WI38 (cell line): Measurements from ENCODE around the gene RER1.

ENCODE experiments used
- H3K4me3 ChIP-seq: 2 replicates; pipeline ENCODE4 v1.5.1; 2011; ENCODE audit warnings: low read depth, mild to moderate bottlenecking, control low read depth, low read length
- TF ChIP-seq, protein P1 (sequence below): IDR thresholded peaks from 2 replicates; pipeline ENCODE4 v1.5.1; 2012; ENCODE audit warnings: low read depth, mild to moderate bottlenecking, control low read depth, low read length

The RER1 gene

GRCh38 chr1:2384130-2384860 is 7.3 kb upstream of the RER1 start:
- no peak overlapping the region for H3K4me3 ChIP-seq
- TF ChIP-seq, protein P1, sequence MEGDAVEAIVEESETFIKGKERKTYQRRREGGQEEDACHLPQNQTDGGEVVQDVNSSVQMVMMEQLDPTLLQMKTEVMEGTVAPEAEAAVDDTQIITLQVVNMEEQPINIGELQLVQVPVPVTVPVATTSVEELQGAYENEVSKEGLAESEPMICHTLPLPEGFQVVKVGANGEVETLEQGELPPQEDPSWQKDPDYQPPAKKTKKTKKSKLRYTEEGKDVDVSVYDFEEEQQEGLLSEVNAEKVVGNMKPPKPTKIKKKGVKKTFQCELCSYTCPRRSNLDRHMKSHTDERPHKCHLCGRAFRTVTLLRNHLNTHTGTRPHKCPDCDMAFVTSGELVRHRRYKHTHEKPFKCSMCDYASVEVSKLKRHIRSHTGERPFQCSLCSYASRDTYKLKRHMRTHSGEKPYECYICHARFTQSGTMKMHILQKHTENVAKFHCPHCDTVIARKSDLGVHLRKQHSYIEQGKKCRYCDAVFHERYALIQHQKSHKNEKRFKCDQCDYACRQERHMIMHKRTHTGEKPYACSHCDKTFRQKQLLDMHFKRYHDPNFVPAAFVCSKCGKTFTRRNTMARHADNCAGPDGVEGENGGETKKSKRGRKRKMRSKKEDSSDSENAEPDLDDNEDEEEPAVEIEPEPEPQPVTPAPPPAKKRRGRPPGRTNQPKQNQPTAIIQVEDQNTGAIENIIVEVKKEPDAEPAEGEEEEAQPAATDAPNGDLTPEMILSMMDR = no peak

GRCh38 chr1:2384941-2385481 is 6.6 kb upstream of the RER1 start:
- TF ChIP-seq, protein P1 = no peak
- no peak overlapping the region for H3K4me3 ChIP-seq

GRCh38 chr1:2385606-2386280 is 5.9 kb upstream of the RER1 start:
- H3K4me3 ChIP-seq = no peak overlapping the region
- TF ChIP-seq, protein P1 = no peak

DNA sequence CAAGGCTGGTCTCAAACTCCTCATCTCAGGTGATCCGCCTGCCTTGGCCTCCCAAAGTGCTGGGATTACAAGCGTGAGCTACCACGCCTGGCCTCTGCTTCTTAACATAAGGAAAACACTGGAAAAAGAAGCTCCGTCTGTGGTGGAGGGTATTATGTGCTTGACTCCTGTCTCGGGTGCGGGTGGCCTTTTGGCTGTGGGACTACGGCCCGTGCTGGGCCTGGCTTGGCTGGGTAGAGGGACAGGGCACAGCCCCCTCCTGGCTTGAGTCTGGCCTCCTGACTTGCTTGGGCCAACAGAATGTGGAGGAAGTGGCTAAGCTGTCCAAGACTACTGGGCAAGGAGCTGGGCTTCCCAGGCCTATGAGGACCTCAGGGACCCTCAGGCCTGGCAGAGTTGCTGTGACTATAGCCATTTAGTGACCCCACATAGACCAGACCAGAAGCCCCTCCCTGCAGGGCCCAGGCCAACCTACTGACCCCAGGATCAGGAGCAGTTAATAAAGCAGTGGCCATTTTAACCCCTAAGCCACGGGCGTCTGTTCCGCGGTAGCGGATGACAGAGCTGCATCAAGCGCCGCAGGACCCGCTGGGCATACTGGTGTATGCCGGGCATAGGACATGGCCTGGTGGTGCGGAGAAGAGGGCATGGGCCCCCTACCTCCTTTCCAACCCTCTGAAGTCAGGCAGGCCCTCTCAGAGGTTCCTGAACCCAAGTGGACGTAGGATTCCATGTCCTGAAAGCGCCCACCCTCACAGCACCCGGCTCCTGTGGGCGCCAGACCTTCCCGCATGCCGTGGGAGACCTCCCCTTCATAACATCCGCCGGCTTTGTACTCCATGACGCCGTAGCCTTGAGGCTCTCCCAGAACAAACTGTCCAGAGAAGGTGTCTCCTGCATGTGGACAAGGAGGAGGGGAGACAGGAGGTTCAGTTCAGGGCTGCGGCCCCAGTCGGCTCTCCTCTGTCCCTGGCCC is 4.7 kb upstream of the RER1 start:
- H3K4me3 ChIP-seq = no peak overlapping the region
- TF ChIP-seq, protein P1 = no peak

DNA sequence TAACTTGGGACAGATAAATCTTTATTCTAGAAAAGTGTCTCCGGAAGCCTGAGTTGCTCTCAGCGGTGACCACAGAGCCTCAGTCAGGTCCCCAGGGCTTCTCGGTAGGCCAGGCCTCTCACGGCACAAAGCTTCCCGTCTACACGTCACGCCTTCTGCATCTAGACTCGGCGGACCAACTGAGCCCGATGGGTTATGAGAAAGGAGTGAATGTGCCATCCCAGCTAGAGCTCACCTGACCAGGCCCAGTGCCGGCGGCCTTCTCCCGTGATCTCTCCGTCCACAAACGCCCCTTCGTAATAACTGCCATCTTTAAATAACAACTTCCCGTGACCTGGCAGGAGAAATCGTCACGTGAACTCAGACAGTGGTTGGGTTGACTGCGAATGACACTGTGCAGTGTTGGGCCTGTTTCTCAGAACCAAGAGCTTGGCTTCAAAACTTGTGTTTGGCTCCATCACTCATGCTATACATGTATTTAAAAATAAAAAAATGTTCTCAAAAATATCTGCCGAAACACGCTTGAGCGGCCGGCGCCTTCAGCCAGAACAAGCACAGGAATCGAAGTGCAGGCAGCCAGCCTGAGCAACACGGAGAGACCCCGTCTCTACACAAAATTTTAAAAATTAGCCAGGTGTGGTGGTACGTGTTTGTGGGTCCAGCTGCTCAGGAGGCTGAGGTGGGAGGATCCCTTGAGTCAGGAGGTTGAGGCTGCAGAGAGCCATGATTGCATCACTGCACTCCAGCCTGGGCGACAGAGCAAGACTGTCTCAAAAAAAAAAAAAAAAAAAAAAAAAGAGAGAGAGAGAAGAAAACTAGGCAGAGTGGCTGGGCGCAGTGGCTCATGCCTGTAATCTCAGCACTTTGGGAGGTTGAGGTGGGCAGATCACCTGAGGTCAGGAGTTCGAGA is 3.4 kb upstream of the RER1 start:
- no peak overlapping the region for H3K4me3 ChIP-seq
- TF ChIP-seq, protein P1 = no peak

DNA sequence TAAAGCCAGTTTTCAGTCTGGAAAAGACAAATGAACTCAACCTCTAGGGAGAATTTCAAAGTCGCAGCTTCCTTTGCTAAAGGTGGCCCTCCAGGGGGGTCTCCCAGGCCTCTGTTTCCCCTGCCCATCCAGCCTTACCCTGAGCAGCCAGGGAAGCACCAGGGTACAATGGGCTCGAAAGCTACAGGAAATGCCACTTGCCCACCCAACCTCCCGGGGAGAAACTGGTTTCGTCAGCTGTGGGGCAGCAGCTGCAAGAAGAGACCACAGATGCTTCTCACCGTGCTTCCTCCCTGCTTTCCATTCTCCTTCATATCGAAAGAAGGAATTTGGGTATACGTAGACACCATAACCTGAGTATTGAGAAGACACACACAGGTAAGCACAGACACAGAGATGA is 2.0 kb upstream of the RER1 start:
- TF ChIP-seq, protein P1 = no peak
- H3K4me3 ChIP-seq = no peak overlapping the region
